Thyroid gland (tissue), 4 donors: Measurements from ENCODE around the gene CD8B. TPM values are rescaled to one million over a fixed set of nuclear protein-coding genes. Genes with fewer than 3 reads are reported as not detected.
"Not testable (repeated sequence)": the region's sequence is repeated elsewhere in the genome, so short reads cannot be mapped to it uniquely, and the experiment has no call there.

Experiments
- DNase-seq, 2 donors: peaks; one replicate each; pipeline ENCODE4 v3.0.0-alpha.2; 2019
- H3K27ac ChIP-seq, 3 donors: fragments of 200-600 bp; sonication (generic); 1 replicate in 2 of 3; 2 replicates in 1 of 3; pipeline ENCODE4 v1.5.1; 2016 to 2019; ENCODE audit warnings: mild to moderate bottlenecking in 1 of 3, moderate library complexity in 1 of 3
- H3K27me3 ChIP-seq: fragments of 200-600 bp; sonication (generic); one replicate; pipeline ENCODE4 v1.5.1; 2019
- H3K36me3 ChIP-seq, 2 donors: fragments of 200-600 bp; sonication (generic); one replicate each; pipeline ENCODE4 v1.5.1; 2016 to 2019
- H3K4me1 ChIP-seq, 2 donors: fragments of 200-600 bp; sonication (generic); one replicate each; pipeline ENCODE4 v1.5.1; 2017 to 2019
- H3K4me3 ChIP-seq, 3 donors: fragments of 200-600 bp; sonication (generic); replicated peaks in 1 of 3; 1 replicate in 2 of 3; 2 replicates in 1 of 3; pipeline ENCODE4 v1.5.1; 2016; ENCODE audit warnings: mild to moderate bottlenecking in 1 of 3
- H3K9me3 ChIP-seq: fragments of 200-600 bp; sonication (generic); one replicate; pipeline ENCODE4 v1.5.1; 2017
- WGBS, 2 donors: methylation state at CpG; one replicate each; pipeline ENCODE4 v1.1.5; 2017; 5-methylcytosine and 5-hydroxymethylcytosine counted together
- intact Hi-C: fragments of 100-400 bp; cut with DNase I; formaldehyde crosslinking; loops from one replicate; pipeline ENCODE4 v1.15.1; 2023
- total RNA-seq, 4 donors: library from RNA; depleted of rRNA; stranded (reverse); fragments of >200 nt; gene quantifications; one replicate each; pipeline ENCODE4 v1.2.3, GENCODE V29; 2016

The CD8B gene
- total RNA-seq, 4 donors from 2014 or later: 0.54 to 4.6 (median 3.5) TPM; not detected in 1

DNA sequence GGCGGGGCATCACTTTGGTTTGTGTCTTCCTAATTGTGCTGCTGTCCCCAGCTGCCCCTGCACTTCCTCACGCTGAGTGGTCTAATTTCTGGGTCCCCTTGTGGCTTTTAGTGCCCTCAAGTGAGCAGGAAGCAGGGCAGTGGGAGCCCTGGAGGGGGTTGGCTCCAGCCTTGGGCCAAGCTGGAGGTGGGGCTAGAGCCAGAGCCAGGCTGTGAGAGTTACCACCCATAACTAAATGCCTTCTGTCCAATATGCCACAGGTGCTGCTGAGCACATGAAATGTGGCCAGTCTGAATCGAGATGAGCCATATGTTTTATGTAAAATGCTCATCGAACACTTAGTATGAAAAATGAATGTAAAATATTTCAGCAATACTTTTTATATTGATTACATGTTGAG is 5.2 kb downstream of the CD8B start:
- H3K4me1 ChIP-seq, H3K4me3 ChIP-seq, intact Hi-C loops, H3K9me3 ChIP-seq, DNase-seq, H3K36me3 ChIP-seq, H3K27me3 ChIP-seq, H3K27ac ChIP-seq: not testable (repeated sequence)
- 83 to 84% methylated on average over 3 to 4 of the region's 4 CpGs for WGBS, 2 donors

- H3K27me3 ChIP-seq, H3K4me3 ChIP-seq, intact Hi-C loops, H3K9me3 ChIP-seq, H3K4me1 ChIP-seq, H3K36me3 ChIP-seq, H3K27ac ChIP-seq: not testable (repeated sequence)
- DNase-seq: peak; percentile 14 to 22
- WGBS, 2 donors: 29 to 40% methylated on average over 6 of the region's 6 CpGs
Measured at GRCh38 chr2:86855981-86856380, 5.7 kb downstream of the CD8B start.

DNA sequence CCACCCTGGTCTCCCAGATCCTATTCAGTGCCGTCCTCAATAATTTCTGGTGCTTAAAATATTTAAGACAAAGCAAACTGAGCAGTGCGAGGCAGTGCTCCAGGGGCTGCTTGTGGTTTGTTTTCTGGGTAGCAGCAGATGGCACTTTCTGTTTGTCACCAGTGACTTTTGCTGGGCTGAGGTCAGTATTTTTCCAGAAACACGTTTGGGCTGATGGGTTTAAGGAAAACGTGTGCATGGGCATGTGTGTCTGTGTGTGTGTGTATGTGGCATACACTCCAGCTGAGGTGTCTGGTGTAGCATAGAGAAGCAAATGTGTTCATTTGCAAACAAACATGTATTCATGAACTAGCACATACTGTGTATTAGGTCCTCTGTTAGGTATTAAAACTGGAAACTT is 10.1 kb downstream of the CD8B start:
- H3K9me3 ChIP-seq, H3K27me3 ChIP-seq, H3K4me3 ChIP-seq, H3K36me3 ChIP-seq, intact Hi-C loops, H3K4me1 ChIP-seq, DNase-seq, H3K27ac ChIP-seq: not testable (repeated sequence)
- WGBS, 2 donors: 73 to 80% methylated on average over 4 of the region's 4 CpGs

DNA sequence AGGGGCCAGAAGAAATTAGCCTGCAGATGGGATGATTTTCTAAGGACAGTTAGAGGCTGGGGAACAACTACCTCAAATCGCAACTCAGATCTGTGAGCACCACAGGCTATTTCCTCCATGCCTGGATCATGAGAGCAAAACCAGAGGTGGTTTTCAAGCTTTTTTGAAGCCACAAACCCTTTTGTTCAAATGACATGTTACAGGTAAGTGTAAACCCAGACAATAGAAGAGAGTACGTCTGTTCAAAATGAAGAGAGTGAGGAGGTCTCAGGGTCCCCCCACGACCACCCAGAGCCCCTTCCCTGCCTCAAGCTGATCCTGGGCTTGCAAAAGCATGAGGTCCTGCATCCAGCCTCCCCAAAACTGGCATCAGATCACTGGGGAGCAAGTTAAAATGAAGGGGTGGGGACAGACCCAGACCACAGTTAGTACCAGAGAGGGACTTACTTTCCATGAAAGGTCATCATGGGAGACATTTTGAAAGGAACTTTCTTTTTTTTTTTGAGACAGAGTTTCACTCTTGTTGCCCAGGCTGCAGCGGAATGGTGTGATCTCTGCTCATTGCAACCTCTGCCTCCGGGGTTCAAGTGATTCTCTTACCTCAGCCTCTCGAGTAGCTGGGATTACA is 19.0 kb downstream of the CD8B start:
- H3K27ac ChIP-seq, intact Hi-C loops, H3K27me3 ChIP-seq, H3K9me3 ChIP-seq, H3K36me3 ChIP-seq, H3K4me3 ChIP-seq, H3K4me1 ChIP-seq, DNase-seq: not testable (repeated sequence)
- 79 to 90% methylated on average over 6 of the region's 6 CpGs for WGBS, 2 donors

DNA sequence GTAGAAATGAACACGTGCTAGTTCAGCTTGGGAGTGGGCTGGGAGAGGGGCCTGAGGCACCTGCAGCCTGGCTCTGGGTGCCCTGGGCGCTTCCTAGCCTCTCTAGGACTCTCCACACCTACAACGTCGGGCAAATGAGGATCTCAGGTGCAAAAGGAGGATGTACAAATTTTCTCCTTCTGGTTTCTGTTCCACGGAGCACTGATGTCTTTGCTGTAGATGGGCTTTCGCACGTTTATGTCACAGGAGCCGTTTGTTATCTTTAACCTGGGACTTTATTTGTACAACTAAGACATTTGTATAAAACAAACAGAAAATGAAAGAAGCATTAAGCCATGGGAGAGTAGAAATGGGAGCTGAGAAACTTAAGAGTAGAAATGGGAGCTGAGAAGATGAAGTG is 20.4 kb downstream of the CD8B start:
- WGBS, 2 donors: 48 to 68% methylated on average over 3 to 6 of the region's 8 CpGs
- H3K4me1 ChIP-seq, intact Hi-C loops, H3K9me3 ChIP-seq, H3K36me3 ChIP-seq, H3K27ac ChIP-seq, DNase-seq, H3K27me3 ChIP-seq, H3K4me3 ChIP-seq: not testable (repeated sequence)

- intact Hi-C loops, H3K4me3 ChIP-seq, H3K36me3 ChIP-seq, H3K27me3 ChIP-seq, DNase-seq, H3K9me3 ChIP-seq, H3K4me1 ChIP-seq, H3K27ac ChIP-seq: not testable (repeated sequence)
- 81 to 82% methylated on average over 6 to 8 of the region's 11 CpGs for WGBS, 2 donors
Measured at GRCh38 chr2:86839871-86840548, 21.7 kb downstream of the CD8B start.

DNA sequence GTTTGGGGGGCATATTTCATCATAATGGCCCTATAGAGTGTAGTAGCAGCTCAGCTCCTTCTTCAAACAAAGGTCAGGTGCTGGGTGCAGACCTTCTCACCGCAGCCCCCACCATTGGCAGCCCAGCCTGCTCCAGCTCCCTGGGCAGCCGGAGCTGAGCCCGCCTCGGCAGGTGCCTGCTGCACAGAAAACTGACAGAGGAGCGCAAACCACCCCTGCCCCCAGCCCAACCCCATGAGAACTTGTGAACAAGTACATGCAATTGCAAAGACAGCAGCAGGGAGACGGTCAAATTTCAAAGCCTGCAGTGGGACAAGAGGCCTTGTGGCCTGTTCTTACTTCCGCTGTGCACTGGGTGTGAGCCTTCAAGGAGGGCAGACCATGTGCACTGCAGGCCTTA is 22.2 kb downstream of the CD8B start:
- intact Hi-C loops, H3K36me3 ChIP-seq, H3K4me1 ChIP-seq, H3K27me3 ChIP-seq, H3K27ac ChIP-seq, H3K9me3 ChIP-seq, H3K4me3 ChIP-seq, DNase-seq: not testable (repeated sequence)
- 90 to 99% methylated on average over 5 to 7 of the region's 7 CpGs for WGBS, 2 donors

DNA sequence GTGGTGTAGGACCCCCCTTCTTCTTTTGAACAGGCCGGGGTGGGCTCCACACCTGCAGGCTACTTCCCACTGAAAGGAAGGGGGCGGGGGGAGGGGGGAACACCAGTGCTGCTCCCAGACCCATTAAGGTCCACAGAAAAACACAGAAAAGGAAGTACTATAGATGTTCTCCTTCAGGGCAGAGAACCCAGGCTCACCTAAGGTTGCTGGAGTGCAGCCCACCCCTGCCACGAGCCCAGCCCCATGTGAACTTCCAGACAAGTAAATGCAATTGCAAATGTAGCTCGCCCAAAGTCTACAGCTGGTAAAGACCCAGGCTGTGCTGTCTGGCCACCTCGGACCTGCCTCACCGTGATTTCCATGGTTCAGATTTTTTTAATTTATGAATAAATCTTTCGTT is 24.0 kb downstream of the CD8B start:
- WGBS, 2 donors: 80 to 81% methylated on average over 5 to 7 of the region's 7 CpGs
- H3K27me3 ChIP-seq, intact Hi-C loops, H3K27ac ChIP-seq, H3K4me3 ChIP-seq, H3K4me1 ChIP-seq, H3K36me3 ChIP-seq, DNase-seq, H3K9me3 ChIP-seq: not testable (repeated sequence)

GRCh38 chr2:86836915-86837695 is 24.6 kb downstream of the CD8B start:
- intact Hi-C loops, H3K4me1 ChIP-seq, H3K36me3 ChIP-seq, H3K27ac ChIP-seq, H3K4me3 ChIP-seq, H3K27me3 ChIP-seq, H3K9me3 ChIP-seq: not testable (repeated sequence)
- DNase-seq: peak; percentile 41 to 54
- WGBS, 2 donors: 31 to 36% methylated on average over 11 to 13 of the region's 19 CpGs

DNA sequence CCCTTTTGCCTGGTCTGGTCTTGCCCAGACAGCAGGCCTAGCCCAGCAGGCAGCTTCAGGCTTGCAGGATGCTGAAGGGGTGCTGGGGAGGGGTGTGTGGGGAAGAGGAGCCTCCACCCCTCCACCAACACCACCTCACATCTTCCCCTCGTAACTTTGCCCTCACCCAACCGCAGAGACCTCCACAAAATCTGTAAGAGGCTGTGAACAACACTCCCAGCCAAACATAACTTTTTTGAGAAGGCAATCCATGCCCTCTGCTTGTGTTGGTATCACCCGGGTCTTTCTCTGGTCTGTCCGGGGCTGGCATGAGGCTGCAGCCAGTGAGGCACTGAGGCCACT is 26.2 kb downstream of the CD8B start:
- DNase-seq, H3K27ac ChIP-seq, H3K27me3 ChIP-seq, H3K36me3 ChIP-seq, H3K9me3 ChIP-seq, H3K4me1 ChIP-seq, intact Hi-C loops, H3K4me3 ChIP-seq: not testable (repeated sequence)
- 20% methylated on average over 1 to 2 of the region's 4 CpGs for WGBS, 2 donors
